ENCODE data around the gene GALNT10.

The GALNT10 gene

GRCh38 chr5:154367101-154367500 lies 176.6 kb downstream of the GALNT10 start:
- DNase-seq (ENCODE audit: low spot score): peak; percentile 68
- in situ Hi-C loops (cut with MboI; ENCODE audit: low pct_unique_long_range_greater_than_20kb, low sequenced_read_pairs, unreplicated experiment): no loop called here
- TF ChIP-seq CTCF (IDR thresholded peaks at IDR 0.05; ENCODE audit: extremely low read depth, insufficient read depth, missing control alignments): no peak

- no peak for TF ChIP-seq CTCF (IDR thresholded peaks at IDR 0.05; ENCODE audit: extremely low read depth, insufficient read depth, missing control alignments)
- no peak for DNase-seq (ENCODE audit: low spot score)
- in situ Hi-C loops (cut with MboI; ENCODE audit: low pct_unique_long_range_greater_than_20kb, low sequenced_read_pairs, unreplicated experiment): no loop called here
Observed at GRCh38 chr5:154368041-154368800, 177.7 kb downstream of the GALNT10 start.

GRCh38 chr5:154369682-154370081 lies 179.1 kb downstream of the GALNT10 start:
- DNase-seq (ENCODE audit: low spot score): no peak
- TF ChIP-seq CTCF (IDR thresholded peaks at IDR 0.05; ENCODE audit: extremely low read depth, insufficient read depth, missing control alignments): no peak
- in situ Hi-C loops (cut with MboI; ENCODE audit: low pct_unique_long_range_greater_than_20kb, low sequenced_read_pairs, unreplicated experiment): no loop called here

- no peak for TF ChIP-seq CTCF (IDR thresholded peaks at IDR 0.05; ENCODE audit: extremely low read depth, insufficient read depth, missing control alignments)
- in situ Hi-C loops (cut with MboI; ENCODE audit: low pct_unique_long_range_greater_than_20kb, low sequenced_read_pairs, unreplicated experiment): no loop called here
- no peak for DNase-seq (ENCODE audit: low spot score)
Observed at GRCh38 chr5:154370119-154370518, 179.6 kb downstream of the GALNT10 start.

GRCh38 chr5:154370813-154371212 lies 180.3 kb downstream of the GALNT10 start:
- no peak for TF ChIP-seq CTCF (IDR thresholded peaks at IDR 0.05; ENCODE audit: extremely low read depth, insufficient read depth, missing control alignments)

GRCh38 chr5:154371687-154372086 lies 181.2 kb downstream of the GALNT10 start:
- no peak for DNase-seq (ENCODE audit: low spot score)
- TF ChIP-seq CTCF (IDR thresholded peaks at IDR 0.05; ENCODE audit: extremely low read depth, insufficient read depth, missing control alignments): no peak
- in situ Hi-C loops (cut with MboI; ENCODE audit: low pct_unique_long_range_greater_than_20kb, low sequenced_read_pairs, unreplicated experiment): no loop called here

More at GRCh38 chr5:154370813-154371212, 180.3 kb downstream of the GALNT10 start:
- in situ Hi-C loops (cut with MboI; ENCODE audit: low pct_unique_long_range_greater_than_20kb, low sequenced_read_pairs, unreplicated experiment): no loop called here
- DNase-seq (ENCODE audit: low spot score): no peak

Data from GM13977 (cell line).